ENCODE results near the gene HLCS. TPM values are rescaled to one million over a fixed set of nuclear protein-coding genes. Genes with fewer than 3 reads are reported as not detected.

HLCS gene
- total RNA-seq, 2 donors from 2014 or later = 6.9 to 10.0 TPM

DNA sequence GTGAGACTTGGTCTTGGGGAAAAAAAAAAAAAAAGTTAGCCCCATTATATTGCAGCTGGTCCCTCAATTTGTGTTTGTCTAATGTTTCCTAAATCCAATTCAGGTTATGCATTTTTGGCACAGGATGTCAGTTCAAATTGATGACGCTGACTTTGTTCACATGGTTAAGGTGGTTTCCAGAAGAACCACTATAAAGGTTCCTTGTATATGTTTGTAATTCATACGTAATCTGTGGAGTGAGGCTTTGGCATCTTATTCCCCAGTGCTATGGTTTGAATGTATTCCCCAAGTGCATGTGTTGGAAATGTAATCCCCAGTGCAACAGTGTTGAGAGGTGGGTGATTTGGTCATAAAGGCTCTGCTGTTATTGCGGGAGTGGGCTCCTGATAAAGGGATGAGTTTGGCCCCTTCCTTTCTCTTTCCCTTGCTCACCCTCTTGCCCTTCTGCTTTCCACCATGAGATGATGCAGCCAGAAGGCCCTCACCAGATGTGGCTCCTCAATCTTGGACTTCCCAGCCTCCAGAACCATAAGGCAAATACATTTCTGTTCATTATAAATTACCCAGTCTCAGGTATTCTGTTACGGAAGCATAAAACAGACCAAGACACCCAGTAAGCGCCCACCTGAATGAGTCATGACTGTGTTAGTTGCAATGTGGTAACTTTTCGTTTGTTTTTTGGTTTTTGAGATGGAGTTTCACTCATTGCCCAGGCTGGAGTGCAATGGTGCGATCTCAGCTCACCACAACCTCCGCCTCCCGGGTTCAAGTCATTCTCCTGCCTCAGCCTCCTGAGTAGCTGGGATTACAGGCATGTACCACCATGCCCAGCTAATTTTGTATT lies 19.5 kb upstream of the HLCS start:
- H3K4me1 ChIP-seq = peaks cover 0 to 6% of the 10 kb centered on the region in 2 donors
- no peak overlapping the region for H3K4me3 ChIP-seq
- H3K9me3 ChIP-seq = no peaks in the 10 kb centered on the region
- TF ChIP-seq, protein P1, sequence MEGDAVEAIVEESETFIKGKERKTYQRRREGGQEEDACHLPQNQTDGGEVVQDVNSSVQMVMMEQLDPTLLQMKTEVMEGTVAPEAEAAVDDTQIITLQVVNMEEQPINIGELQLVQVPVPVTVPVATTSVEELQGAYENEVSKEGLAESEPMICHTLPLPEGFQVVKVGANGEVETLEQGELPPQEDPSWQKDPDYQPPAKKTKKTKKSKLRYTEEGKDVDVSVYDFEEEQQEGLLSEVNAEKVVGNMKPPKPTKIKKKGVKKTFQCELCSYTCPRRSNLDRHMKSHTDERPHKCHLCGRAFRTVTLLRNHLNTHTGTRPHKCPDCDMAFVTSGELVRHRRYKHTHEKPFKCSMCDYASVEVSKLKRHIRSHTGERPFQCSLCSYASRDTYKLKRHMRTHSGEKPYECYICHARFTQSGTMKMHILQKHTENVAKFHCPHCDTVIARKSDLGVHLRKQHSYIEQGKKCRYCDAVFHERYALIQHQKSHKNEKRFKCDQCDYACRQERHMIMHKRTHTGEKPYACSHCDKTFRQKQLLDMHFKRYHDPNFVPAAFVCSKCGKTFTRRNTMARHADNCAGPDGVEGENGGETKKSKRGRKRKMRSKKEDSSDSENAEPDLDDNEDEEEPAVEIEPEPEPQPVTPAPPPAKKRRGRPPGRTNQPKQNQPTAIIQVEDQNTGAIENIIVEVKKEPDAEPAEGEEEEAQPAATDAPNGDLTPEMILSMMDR (IDR thresholded peaks at IDR 0.05) = no peak
- no peak overlapping the region for H3K27ac ChIP-seq
- DNase-seq (ENCODE audit: low spot score) = no peak
- H3K36me3 ChIP-seq = no peaks in the 10 kb centered on the region
- no peaks in the 10 kb centered on the region for H3K27me3 ChIP-seq

DNA sequence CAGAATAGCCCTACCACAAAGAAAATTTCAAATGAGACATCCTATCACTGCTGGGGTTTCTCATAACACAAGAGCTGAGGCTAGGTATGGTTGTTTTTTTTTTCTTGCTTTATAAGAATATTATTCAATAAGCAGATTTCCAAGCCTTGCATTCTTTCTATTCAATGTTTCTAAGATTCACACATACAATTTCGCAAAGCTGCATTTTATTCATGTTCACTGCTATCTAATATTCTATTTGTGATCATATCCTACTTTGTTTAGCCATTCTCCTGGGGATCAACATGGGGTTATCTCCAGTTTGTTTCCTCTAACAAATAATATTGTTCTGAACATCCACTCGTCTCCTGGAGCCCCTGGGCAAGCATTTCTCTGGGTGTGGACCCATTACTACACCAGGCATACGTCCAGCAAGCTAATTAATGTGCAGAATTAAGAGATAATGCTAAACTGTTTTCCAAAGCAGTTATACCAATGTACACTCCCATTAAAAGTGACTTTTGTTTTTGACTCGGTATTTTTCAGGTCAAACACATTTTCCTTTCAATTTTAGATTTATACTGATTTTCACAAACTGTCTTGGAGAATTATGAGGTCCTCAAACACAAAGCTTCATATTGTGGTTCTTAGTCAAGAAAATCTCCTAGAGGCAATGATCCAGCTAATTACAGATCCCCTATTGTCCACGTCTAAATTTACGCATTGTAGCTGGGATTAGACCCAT lies 15.7 kb upstream of the HLCS start:
- Histone ChIP-seq H3K36me3 (no peaks in the 10 kb centered on the region), H3K27ac (no peak overlapping the region), H3K27me3 (no peaks in the 10 kb centered on the region), H3K4me3 (no peak overlapping the region), H3K4me1 (peaks cover 0 to 10% of the 10 kb centered on the region in 2 donors), H3K9me3 (no peaks in the 10 kb centered on the region)
- no peak for DNase-seq (ENCODE audit: low spot score)
- TF ChIP-seq, protein P1 (IDR thresholded peaks at IDR 0.05) = no peak

DNA sequence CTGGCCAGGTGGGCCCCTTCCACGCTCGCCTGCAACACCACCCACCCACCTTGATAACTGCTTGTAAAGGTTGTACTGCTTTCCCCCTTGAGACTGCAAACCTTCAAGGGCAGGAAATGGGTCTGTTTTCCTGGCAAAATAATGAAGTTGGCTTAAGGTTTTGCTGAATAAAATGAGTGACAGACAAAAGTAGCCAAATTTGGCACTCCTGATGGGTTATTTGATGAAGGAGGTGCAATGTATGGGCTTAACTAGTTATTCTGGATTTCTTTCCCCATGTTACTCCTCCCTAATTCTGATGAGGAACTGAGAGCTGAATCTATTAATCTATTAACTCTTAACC lies 14.6 kb upstream of the HLCS start:
- TF ChIP-seq, protein P1 (IDR thresholded peaks at IDR 0.05) = no peak
- Histone ChIP-seq H3K9me3 (no peaks in the 10 kb centered on the region), H3K27me3 (no peaks in the 10 kb centered on the region), H3K27ac (no peak overlapping the region), H3K4me1 (peaks cover 0 to 10% of the 10 kb centered on the region in 2 donors), H3K36me3 (no peaks in the 10 kb centered on the region), H3K4me3 (peak overlapping the region; percentile 20 to 55)
- no peak for DNase-seq (ENCODE audit: low spot score)

DNA sequence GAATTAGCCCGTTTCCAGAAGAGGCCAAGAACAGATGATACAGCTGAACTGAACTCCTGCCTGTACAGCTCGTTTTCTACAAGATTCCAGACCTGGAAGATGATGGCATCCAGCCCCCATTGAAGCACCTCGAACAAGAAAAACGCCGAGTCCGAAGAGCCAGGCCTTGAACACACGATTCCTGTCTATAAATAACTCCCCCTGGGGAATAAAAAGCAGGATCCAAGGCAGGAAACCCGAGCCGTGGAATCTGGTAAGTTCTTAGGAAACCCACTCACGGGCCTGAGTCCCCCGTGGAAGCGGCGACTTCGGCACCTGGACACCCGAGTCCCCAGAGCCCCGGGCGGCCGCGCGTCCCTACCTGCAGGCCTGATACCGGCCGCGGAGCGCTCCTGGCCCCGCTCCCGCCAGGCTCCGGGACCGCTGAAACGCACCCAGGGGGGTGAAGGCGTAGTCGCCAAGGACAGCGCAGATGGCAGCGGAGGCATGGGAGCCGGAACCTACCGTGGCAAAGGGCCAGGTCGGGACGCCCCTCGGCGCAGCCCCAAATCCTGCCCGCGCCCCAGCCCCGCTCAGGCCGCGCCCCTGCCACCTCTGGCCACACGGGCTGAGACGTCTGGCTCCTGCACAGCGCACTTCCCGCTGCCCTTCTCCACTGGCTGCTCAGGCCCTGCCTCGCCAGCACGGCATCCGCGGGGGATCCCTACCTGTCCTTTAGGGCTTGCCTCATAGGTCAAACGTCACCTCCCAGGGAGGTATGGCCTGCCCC lies 14.0 kb upstream of the HLCS start:
- Histone ChIP-seq H3K4me1 (peaks cover 0 to 10% of the 10 kb centered on the region in 2 donors), H3K36me3 (no peaks in the 10 kb centered on the region), H3K4me3 (peak overlapping the region; percentile 20 to 55), H3K9me3 (no peaks in the 10 kb centered on the region), H3K27ac (peak overlapping the region in 1 of 2 donors; percentile 19), H3K27me3 (no peaks in the 10 kb centered on the region)
- DNase-seq (ENCODE audit: low spot score) = no peak
- TF ChIP-seq, protein P1 (IDR thresholded peaks at IDR 0.05) = peak in 1 of 2 donors; percentile 31

DNA sequence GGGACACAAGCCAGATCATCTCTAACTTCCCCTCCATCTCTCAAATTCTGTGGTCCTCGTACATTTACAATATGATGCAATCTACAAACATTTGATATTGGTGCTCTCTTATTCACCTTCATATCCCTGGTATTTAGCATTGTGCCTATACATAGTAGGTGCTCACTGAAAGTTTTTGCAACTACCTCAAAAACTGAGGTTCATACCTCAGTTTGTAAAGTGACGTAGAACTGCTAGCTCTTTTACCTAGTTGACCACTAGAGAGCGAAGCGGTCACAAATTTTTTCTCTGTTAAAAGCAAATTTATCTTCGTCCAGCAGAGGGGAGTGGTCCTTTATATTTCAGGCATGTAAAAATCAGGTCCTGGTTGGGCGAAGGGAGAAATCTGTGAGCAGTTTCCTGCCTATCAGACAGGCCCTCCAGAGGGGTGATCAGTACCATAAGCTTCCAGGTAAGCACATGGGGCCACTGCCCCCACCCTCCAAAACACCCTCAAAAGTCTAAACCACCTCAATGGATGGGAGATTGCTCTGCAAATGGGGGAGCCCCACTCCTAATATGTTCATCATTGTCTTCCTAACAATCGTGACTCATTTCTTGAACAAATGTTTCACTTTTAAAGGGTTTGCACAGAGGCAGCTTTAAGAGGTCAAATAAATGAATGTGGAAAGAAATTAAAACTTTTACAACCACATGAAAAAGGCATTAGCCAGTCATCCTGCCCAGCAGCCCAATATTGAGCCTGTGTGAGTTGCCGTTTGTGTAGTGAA lies 10.6 kb upstream of the HLCS start:
- Histone ChIP-seq H3K9me3 (no peaks in the 10 kb centered on the region), H3K27ac (no peak overlapping the region), H3K27me3 (no peaks in the 10 kb centered on the region), H3K4me3 (no peak overlapping the region), H3K4me1 (peaks cover 0 to 10% of the 10 kb centered on the region in 2 donors), H3K36me3 (no peaks in the 10 kb centered on the region)
- TF ChIP-seq, protein P1 (IDR thresholded peaks at IDR 0.05) = peak in 1 of 2 donors; percentile 67
- no peak for DNase-seq (ENCODE audit: low spot score)

All from right atrium auricular region (tissue), 2 donors.